ENCODE measurements around the gene TEKT5. TPM values are rescaled to one million over a fixed set of nuclear protein-coding genes. Genes with fewer than 3 reads are reported as not detected.
"Not testable (repeated sequence)": the region's sequence is repeated elsewhere in the genome, so short reads cannot be mapped to it uniquely, and the experiment has no call there.

TEKT5 gene
- total RNA-seq, 6 experiments from 2014 or later: not detected

- H3K27me3 Mint-ChIP-seq (ENCODE audit: insufficient read depth): peaks cover 29% of the 10 kb centered on the region
- no peak overlapping the region for H3K4me3 Mint-ChIP-seq
- TF ChIP-seq CTCF (IDR thresholded peaks at IDR 0.05): no peak
- no peaks in the 10 kb centered on the region for H3K36me3 Mint-ChIP-seq (ENCODE audit: low read depth)
- no peaks in the 10 kb centered on the region for H3K4me1 Mint-ChIP-seq (ENCODE audit: low read depth)
- H3K27ac Mint-ChIP-seq: no peak overlapping the region
- DNase-seq: no peak
- H3K9me3 Mint-ChIP-seq: no peaks in the 10 kb centered on the region
Observed at GRCh38 chr16:10684511-10685151, 10.1 kb downstream of the TEKT5 start.

DNA sequence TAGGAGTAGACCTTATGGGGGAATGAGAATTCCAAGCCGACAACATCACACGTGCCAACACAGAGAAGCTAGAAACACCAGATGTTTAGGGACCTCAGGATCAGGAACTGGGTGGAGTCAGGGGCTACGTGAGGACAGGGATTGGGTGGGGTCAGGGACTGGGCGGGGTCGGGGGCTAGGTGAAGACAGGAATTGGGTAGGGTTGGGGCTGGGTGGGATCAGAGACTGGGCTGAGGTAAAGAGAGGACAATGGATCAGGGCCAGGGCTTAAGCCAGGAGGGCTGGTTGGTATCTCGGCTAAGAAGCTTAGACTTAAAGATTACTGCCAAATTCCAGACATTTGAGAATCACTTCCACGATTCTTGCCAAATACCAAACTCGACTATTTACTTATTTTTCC is 11.6 kb downstream of the TEKT5 start:
- Mint-ChIP-seq H3K27me3 (ENCODE audit: insufficient read depth) (peaks cover 28% of the 10 kb centered on the region), H3K4me3 (no peak overlapping the region)

DNA sequence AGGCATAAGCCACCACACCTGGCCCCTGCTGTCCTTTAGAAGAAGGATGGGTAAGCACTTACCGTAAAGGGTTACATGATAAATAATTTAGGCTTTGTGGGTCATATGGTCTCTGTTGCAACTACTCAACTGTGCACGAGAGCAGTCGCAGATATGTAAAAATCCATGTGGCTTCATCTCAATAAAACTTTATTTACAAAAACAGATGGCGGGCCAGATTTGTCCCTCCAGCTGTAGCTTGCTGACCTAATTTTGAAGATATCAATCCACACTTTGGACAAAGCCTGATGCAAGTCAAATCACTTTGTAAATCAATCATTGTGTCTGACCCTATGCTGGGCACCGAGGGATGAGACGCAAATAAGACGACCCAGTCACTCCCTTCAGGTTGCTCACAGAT is 12.1 kb downstream of the TEKT5 start:
- Mint-ChIP-seq H3K27me3 (ENCODE audit: insufficient read depth) (peaks cover 31% of the 10 kb centered on the region), H3K9me3 (no peaks in the 10 kb centered on the region), H3K4me3 (no peak overlapping the region), H3K4me1 (ENCODE audit: low read depth) (no peaks in the 10 kb centered on the region), H3K27ac (no peak overlapping the region), H3K36me3 (ENCODE audit: low read depth) (no peaks in the 10 kb centered on the region)
- no peak for TF ChIP-seq CTCF (IDR thresholded peaks at IDR 0.05)
- no peak for DNase-seq

More for the DNA sequence above, 11.6 kb downstream of the TEKT5 start:
- Mint-ChIP-seq H3K27ac (no peak overlapping the region), H3K9me3 (no peaks in the 10 kb centered on the region), H3K4me1 (ENCODE audit: low read depth) (no peaks in the 10 kb centered on the region), H3K36me3 (ENCODE audit: low read depth) (no peaks in the 10 kb centered on the region)
- TF ChIP-seq CTCF (IDR thresholded peaks at IDR 0.05): no peak
- no peak for DNase-seq

- Mint-ChIP-seq H3K36me3 (ENCODE audit: low read depth) (no peaks in the 10 kb centered on the region), H3K9me3 (no peaks in the 10 kb centered on the region), H3K27me3 (ENCODE audit: insufficient read depth) (peaks cover 40% of the 10 kb centered on the region), H3K4me1 (ENCODE audit: low read depth) (no peaks in the 10 kb centered on the region), H3K27ac (no peak overlapping the region), H3K4me3 (no peak overlapping the region)
- DNase-seq: no peak
- TF ChIP-seq CTCF (IDR thresholded peaks at IDR 0.05): no peak
Observed at GRCh38 chr16:10681310-10682308, 13.1 kb downstream of the TEKT5 start.

DNA sequence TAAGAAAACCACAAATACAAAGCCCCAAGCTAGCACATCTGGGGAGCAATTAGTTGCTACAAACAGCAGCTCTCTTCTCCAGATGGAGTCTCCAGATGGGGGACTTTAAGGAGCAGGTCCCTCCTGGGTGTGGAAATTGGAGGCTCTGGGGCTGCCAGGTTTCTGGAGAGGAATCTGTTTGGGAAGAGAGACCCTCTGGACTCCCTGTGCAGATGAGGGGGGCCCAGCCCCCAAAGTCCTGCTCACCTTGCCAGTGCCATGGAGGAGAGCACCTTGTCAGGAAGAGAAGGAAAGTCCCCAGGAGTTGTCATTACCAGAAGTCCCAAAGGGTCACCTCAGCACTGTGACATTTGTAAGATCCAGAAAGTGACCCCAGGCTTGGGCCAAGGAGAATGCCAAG is 14.8 kb downstream of the TEKT5 start:
- no peak for TF ChIP-seq CTCF (IDR thresholded peaks at IDR 0.05)
- Mint-ChIP-seq H3K36me3 (ENCODE audit: low read depth) (no peaks in the 10 kb centered on the region), H3K4me1 (ENCODE audit: low read depth) (no peaks in the 10 kb centered on the region), H3K27ac (no peak overlapping the region), H3K9me3 (no peaks in the 10 kb centered on the region), H3K4me3 (no peak overlapping the region), H3K27me3 (ENCODE audit: insufficient read depth) (peaks cover 41% of the 10 kb centered on the region)
- DNase-seq: no peak

DNA sequence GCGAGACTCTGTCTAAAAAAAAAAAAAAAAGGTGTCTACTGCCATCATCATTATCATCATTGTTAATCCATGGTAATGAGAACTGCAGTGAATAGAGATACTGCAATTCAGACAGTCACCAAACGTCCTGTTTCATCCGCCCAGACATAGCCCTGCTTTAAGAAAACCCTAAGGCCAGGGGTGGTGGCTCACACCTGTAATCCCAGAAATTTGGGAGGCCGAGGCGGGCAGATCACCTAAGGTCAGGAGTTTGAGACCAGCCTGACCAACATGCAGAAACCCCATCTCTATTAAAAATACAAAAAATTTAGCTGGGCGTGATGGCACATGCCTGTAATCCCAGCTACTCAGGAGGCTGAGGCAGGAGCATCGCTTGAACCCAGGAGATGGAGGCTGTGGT is 15.3 kb downstream of the TEKT5 start:
- not testable (repeated sequence) for H3K4me1 Mint-ChIP-seq (ENCODE audit: low read depth); H3K9me3 Mint-ChIP-seq; H3K36me3 Mint-ChIP-seq (ENCODE audit: low read depth); H3K27ac Mint-ChIP-seq; H3K4me3 Mint-ChIP-seq; DNase-seq
- peaks cover 41% of the 10 kb centered on the region for H3K27me3 Mint-ChIP-seq (ENCODE audit: insufficient read depth)

All from HFFc6 (cell line).